HepG2 (cell line): ENCODE results near the gene PIK3C3. TPM values are rescaled to one million over a fixed set of nuclear protein-coding genes. Genes with fewer than 3 reads are reported as not detected.

Source experiments
- FOXJ3 ChIP-seq: sonication (generic); formaldehyde crosslinking; IDR thresholded peaks from 2 replicates; pipeline ENCODE4 v1.4.0; 2020; ENCODE audit warnings: missing genetic modification reagents, mild to moderate bottlenecking, borderline replicate concordance
- KAT7 ChIP-seq: IDR thresholded peaks from 2 replicates; pipeline ENCODE4 v1.6.1; 2018; ENCODE audit warnings: borderline replicate concordance, missing compliant biosample characterization
- MIXL1 ChIP-seq: IDR thresholded peaks from 2 replicates; pipeline ENCODE4 v1.6.1; 2016
- NCOA2 ChIP-seq: sonication (generic); formaldehyde crosslinking; IDR thresholded peaks from 2 replicates; pipeline ENCODE4 v1.8.0; 2022; ENCODE audit warnings: inconsistent platforms
- POLR2G ChIP-seq: fragments of 200-400 bp; formaldehyde crosslinking; IDR thresholded peaks from 2 replicates; pipeline ENCODE4 v1.6.1; 2018; ENCODE audit warnings: mild to moderate bottlenecking, low read depth, low read length, moderate library complexity
- SAP130 ChIP-seq: IDR thresholded peaks from 2 replicates; pipeline ENCODE4 v1.6.1; 2016; ENCODE audit warnings: low read depth
- SOX13 ChIP-seq, 3 experiments: fragments of 450-650 bp in 1 of 3; sonication (generic) in 1 of 3; formaldehyde crosslinking in 1 of 3; IDR thresholded peaks in 2 of 3; conservative IDR thresholded peaks in 1 of 3; 2 replicates each; pipeline versions ENCODE4 v1.5.0 to v1.6.1; 2016 to 2020; ENCODE audit warnings: antibody characterized with exemption in 1 of 3, mild to moderate bottlenecking in 1 of 3, missing compliant biosample characterization in 1 of 3, missing genetic modification reagents in 1 of 3, moderate library complexity in 1 of 3
- SP4 ChIP-seq: sonication (generic); formaldehyde crosslinking; IDR thresholded peaks from 2 replicates; pipeline ENCODE4 v1.8.1; 2023; ENCODE audit warnings: mild to moderate bottlenecking, missing genetic modification reagents
- ZFP90 ChIP-seq: sonication (generic); formaldehyde crosslinking; IDR thresholded peaks from 2 replicates; pipeline ENCODE4 v1.8.0; 2022; ENCODE audit warnings: missing genetic modification reagents, mild to moderate bottlenecking, inconsistent platforms, borderline replicate concordance
- ZNF180 ChIP-seq: sonication (generic); formaldehyde crosslinking; IDR thresholded peaks from 2 replicates; pipeline ENCODE4 v1.4.0; 2020; ENCODE audit warnings: low read depth, missing genetic modification reagents, borderline replicate concordance
- ZNF430 ChIP-seq: sonication (generic); formaldehyde crosslinking; IDR thresholded peaks from 2 replicates; pipeline ENCODE4 v1.9.0; 2021; ENCODE audit warnings: mild to moderate bottlenecking, missing genetic modification reagents
- ZNF552 ChIP-seq: sonication (generic); formaldehyde crosslinking; IDR thresholded peaks from 2 replicates; pipeline ENCODE4 v1.9.0; 2022; ENCODE audit warnings: missing genetic modification reagents, mild to moderate bottlenecking, borderline replicate concordance
- ZNF614 ChIP-seq: IDR thresholded peaks from 2 replicates; pipeline ENCODE4 v1.6.1; 2018; ENCODE audit warnings: missing biosample characterization, missing genetic modification reagents, inconsistent platforms, borderline replicate concordance
- polyA plus RNA-seq, 8 experiments: library from polyadenylated mRNA; depleted of rRNA in 3 of 8; stranded (reverse) in 7 of 8; unstranded in 1 of 8; fragments of >200 nt; fragmentation: Illumina TruSeq in 4 of 8; extraction: Trizol in 4 of 8; gene quantifications; 2 replicates each; pipeline versions ENCODE4 v1.2.1 to v1.2.3, GENCODE V29; 2011 to 2016; ENCODE audit warnings: low read depth in 4 of 8, missing spikeins in 1 of 8, mixed read lengths in 1 of 8; ENCODE audit not compliant: insufficient read depth in 1 of 8
- total RNA-seq, 5 experiments: library from RNA; depleted of rRNA; stranded (reverse); fragments of >200 nt; fragmentation: Illumina TruSeq; extraction: Trizol; gene quantifications; 2 replicates each; pipeline ENCODE4 v1.2.3, GENCODE V29; 2016; ENCODE audit warnings: low read depth in 1 of 5
- TF ChIP-seq, protein P1 (sequence below): sonication (generic); formaldehyde crosslinking; IDR thresholded peaks from 2 replicates; pipeline ENCODE4 v1.4.0; 2020; ENCODE audit warnings: mild to moderate bottlenecking, missing genetic modification reagents
- TF ChIP-seq, protein P2 (sequence below): sonication (generic); formaldehyde crosslinking; IDR thresholded peaks from 2 replicates; pipeline ENCODE4 v1.4.0; 2020; ENCODE audit warnings: missing genetic modification reagents
- TF ChIP-seq, protein P3 (sequence below): IDR thresholded peaks from 2 replicates; pipeline ENCODE4 v1.4.0; 2020; ENCODE audit warnings: mild to moderate bottlenecking, missing genetic modification reagents
- TF ChIP-seq, protein P4 (sequence below): sonication (generic); IDR thresholded peaks from 2 replicates; pipeline ENCODE4 v1.6.1; 2016; ENCODE audit warnings: low read depth, borderline replicate concordance

The PIK3C3 gene
- total and polyA plus RNA-seq, 2 of the 13 experiments (the other 11 are each of a cell fraction or from before 2014, with no cell fraction given): 42.8 to 46.4 TPM

DNA sequence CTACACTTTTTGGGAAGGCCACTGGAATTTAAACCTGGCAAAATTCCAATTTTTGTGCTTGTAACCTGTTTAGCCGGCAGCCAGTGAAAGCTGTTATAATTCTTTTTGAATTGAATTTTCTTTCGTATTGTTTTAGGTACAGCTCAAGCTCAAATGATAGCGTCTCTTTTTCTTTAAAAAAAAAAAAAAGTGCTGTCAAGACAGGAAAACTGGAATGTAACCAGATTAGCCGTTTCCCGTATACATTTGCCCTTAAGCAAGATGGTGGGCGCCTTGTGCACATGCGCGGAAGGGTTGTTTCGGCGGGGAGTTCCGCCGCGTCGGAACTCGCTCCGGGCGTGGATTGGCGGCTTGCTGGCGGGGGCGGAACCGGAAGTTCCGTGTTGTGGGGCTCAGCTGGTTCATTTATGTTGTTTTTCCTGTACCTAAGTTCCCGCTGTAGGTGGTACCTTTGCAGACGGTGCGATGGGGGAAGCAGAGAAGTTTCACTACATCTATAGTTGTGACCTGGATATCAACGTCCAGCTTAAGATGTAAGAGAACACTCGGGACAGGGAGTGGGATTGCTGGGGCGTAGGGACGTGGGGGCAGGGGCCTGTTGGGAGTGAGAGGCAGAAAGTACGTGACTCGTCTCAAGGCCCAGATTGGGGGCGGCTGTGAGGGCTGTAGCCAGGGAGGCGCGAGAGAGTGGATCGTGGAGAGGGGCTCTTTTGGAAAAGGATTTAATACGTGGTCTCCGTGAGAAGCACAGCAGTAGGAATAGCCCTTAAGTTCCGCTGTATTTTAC lies at the start of gene PIK3C3 (continued):
- TF ChIP-seq, protein P1, sequence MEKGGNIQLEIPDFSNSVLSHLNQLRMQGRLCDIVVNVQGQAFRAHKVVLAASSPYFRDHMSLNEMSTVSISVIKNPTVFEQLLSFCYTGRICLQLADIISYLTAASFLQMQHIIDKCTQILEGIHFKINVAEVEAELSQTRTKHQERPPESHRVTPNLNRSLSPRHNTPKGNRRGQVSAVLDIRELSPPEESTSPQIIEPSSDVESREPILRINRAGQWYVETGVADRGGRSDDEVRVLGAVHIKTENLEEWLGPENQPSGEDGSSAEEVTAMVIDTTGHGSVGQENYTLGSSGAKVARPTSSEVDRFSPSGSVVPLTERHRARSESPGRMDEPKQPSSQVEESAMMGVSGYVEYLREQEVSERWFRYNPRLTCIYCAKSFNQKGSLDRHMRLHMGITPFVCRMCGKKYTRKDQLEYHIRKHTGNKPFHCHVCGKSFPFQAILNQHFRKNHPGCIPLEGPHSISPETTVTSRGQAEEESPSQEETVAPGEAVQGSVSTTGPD (CRISPR knock-in tag): no peak
- TF ChIP-seq, protein P2, sequence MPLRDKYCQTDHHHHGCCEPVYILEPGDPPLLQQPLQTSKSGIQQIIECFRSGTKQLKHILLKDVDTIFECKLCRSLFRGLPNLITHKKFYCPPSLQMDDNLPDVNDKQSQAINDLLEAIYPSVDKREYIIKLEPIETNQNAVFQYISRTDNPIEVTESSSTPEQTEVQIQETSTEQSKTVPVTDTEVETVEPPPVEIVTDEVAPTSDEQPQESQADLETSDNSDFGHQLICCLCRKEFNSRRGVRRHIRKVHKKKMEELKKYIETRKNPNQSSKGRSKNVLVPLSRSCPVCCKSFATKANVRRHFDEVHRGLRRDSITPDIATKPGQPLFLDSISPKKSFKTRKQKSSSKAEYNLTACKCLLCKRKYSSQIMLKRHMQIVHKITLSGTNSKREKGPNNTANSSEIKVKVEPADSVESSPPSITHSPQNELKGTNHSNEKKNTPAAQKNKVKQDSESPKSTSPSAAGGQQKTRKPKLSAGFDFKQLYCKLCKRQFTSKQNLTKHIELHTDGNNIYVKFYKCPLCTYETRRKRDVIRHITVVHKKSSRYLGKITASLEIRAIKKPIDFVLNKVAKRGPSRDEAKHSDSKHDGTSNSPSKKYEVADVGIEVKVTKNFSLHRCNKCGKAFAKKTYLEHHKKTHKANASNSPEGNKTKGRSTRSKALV (CRISPR knock-in tag): 0 out of 2 replicates have a peak, but pooled peaks have one; percentile 29
- TF ChIP-seq ZNF430 (CRISPR knock-in tag): peak; percentile 36; the same call in 1 of the 2 replicates
- TF ChIP-seq MIXL1 (CRISPR knock-in tag): peak; percentile 14; the same call in 1 of the 2 replicates
- TF ChIP-seq FOXJ3 (CRISPR knock-in tag): 0 out of 2 replicates have a peak, but pooled peaks have one; percentile 17
- TF ChIP-seq, protein P3, sequence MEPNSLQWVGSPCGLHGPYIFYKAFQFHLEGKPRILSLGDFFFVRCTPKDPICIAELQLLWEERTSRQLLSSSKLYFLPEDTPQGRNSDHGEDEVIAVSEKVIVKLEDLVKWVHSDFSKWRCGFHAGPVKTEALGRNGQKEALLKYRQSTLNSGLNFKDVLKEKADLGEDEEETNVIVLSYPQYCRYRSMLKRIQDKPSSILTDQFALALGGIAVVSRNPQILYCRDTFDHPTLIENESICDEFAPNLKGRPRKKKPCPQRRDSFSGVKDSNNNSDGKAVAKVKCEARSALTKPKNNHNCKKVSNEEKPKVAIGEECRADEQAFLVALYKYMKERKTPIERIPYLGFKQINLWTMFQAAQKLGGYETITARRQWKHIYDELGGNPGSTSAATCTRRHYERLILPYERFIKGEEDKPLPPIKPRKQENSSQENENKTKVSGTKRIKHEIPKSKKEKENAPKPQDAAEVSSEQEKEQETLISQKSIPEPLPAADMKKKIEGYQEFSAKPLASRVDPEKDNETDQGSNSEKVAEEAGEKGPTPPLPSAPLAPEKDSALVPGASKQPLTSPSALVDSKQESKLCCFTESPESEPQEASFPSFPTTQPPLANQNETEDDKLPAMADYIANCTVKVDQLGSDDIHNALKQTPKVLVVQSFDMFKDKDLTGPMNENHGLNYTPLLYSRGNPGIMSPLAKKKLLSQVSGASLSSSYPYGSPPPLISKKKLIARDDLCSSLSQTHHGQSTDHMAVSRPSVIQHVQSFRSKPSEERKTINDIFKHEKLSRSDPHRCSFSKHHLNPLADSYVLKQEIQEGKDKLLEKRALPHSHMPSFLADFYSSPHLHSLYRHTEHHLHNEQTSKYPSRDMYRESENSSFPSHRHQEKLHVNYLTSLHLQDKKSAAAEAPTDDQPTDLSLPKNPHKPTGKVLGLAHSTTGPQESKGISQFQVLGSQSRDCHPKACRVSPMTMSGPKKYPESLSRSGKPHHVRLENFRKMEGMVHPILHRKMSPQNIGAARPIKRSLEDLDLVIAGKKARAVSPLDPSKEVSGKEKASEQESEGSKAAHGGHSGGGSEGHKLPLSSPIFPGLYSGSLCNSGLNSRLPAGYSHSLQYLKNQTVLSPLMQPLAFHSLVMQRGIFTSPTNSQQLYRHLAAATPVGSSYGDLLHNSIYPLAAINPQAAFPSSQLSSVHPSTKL: peak; percentile 34
- peak; percentile 93 for TF ChIP-seq SAP130
- TF ChIP-seq SP4: 0 out of 2 replicates have a peak, but pooled peaks have one; percentile 38
- peak; percentile 61; the same call in 1 of the 2 replicates for TF ChIP-seq KAT7
- TF ChIP-seq ZFP90 (CRISPR knock-in tag): peak; percentile 64; the same call in 1 of the 2 replicates
- no peak for TF ChIP-seq SOX13 (IDR thresholded peaks at IDR 0.05)
- TF ChIP-seq SOX13 (CRISPR knock-in tag; conservative IDR thresholded peaks at IDR 0.05 in 1 of 2, IDR thresholded peaks at IDR 0.05 in 1 of 2): no peak
- TF ChIP-seq POLR2G: peak; percentile 65
- TF ChIP-seq NCOA2: no peak
- TF ChIP-seq, protein P4, sequence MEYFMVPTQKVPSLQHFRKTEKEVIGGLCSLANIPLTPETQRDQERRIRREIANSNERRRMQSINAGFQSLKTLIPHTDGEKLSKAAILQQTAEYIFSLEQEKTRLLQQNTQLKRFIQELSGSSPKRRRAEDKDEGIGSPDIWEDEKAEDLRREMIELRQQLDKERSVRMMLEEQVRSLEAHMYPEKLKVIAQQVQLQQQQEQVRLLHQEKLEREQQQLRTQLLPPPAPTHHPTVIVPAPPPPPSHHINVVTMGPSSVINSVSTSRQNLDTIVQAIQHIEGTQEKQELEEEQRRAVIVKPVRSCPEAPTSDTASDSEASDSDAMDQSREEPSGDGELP: peak; percentile 96
- TF ChIP-seq ZNF552 (CRISPR knock-in tag): no peak
- no peak for TF ChIP-seq ZNF180 (CRISPR knock-in tag)
- TF ChIP-seq ZNF614 (CRISPR knock-in tag): no peak; the same call in 1 of the 2 replicates
